Fibroblast of mammary gland (primary cell): ENCODE data around the gene SAA4.
A peak's percentile ranks its signal among the peaks of the same experiment; 100 is the strongest.
"Not testable (repeated sequence)": the region's sequence is repeated elsewhere in the genome, so short reads cannot be mapped to it uniquely, and the experiment has no call there.

Experiments used
- DNase-seq: peaks from one replicate; pipeline ENCODE4 v3.0.0-alpha.2; 2010; ENCODE audit warnings: low read depth
- H3K4me3 ChIP-seq: 2 replicates; pipeline ENCODE4 v1.5.1; 2011; ENCODE audit warnings: low read depth, mild to moderate bottlenecking, low read length, moderate library complexity; ENCODE audit not compliant: control insufficient read depth
- TF ChIP-seq, protein P1 (sequence below): conservative IDR thresholded peaks from 2 replicates; pipeline ENCODE4 v1.5.1; 2011; ENCODE audit warnings: low read depth, low read length, inconsistent platforms; ENCODE audit not compliant: control insufficient read depth, insufficient read depth

Gene SAA4

DNA sequence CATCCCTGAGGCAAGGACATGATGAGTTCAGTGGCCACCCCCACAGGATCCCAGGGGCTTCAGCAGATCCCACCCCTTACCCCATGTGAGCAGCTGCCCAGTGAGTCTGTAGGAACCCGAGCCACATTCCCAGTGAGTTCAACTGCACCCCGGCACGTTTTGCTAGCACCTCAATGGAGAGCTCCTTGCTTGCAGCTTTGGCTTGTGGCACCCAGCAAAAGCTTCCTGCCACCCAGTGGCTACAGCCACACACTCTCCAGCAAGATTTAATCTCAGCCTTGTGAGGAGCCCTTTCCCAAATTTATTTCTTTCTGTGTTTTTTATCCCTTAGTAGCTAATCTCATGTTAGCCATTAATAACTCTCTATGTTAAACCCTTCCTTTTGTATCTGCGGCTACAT, 33.5 kb upstream of the SAA4 start:
- no peak for DNase-seq
- no peak overlapping the region for H3K4me3 ChIP-seq
- TF ChIP-seq, protein P1, sequence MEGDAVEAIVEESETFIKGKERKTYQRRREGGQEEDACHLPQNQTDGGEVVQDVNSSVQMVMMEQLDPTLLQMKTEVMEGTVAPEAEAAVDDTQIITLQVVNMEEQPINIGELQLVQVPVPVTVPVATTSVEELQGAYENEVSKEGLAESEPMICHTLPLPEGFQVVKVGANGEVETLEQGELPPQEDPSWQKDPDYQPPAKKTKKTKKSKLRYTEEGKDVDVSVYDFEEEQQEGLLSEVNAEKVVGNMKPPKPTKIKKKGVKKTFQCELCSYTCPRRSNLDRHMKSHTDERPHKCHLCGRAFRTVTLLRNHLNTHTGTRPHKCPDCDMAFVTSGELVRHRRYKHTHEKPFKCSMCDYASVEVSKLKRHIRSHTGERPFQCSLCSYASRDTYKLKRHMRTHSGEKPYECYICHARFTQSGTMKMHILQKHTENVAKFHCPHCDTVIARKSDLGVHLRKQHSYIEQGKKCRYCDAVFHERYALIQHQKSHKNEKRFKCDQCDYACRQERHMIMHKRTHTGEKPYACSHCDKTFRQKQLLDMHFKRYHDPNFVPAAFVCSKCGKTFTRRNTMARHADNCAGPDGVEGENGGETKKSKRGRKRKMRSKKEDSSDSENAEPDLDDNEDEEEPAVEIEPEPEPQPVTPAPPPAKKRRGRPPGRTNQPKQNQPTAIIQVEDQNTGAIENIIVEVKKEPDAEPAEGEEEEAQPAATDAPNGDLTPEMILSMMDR, result no peak

DNA sequence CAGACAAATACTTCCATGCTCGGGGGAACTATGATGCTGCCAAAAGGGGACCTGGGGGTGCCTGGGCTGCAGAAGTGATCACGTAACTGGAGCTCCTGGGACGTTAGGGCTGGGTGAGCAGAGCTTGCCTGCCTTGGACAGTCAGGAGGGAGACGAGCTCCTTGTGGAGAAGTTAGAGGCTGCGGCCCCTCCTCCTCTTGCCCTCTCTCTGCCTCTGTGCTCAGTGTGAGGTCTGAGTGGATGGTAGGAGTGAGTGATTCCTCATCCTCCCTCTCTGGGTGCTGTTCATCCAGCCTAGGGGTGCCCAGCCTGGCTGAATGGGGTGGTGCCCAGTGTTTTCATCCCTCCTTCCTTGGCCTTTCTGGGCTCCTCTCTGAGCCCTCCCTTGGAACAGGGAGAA, 32.6 kb upstream of the SAA4 start:
- DNase-seq, H3K4me3 ChIP-seq: not testable (repeated sequence)

DNA sequence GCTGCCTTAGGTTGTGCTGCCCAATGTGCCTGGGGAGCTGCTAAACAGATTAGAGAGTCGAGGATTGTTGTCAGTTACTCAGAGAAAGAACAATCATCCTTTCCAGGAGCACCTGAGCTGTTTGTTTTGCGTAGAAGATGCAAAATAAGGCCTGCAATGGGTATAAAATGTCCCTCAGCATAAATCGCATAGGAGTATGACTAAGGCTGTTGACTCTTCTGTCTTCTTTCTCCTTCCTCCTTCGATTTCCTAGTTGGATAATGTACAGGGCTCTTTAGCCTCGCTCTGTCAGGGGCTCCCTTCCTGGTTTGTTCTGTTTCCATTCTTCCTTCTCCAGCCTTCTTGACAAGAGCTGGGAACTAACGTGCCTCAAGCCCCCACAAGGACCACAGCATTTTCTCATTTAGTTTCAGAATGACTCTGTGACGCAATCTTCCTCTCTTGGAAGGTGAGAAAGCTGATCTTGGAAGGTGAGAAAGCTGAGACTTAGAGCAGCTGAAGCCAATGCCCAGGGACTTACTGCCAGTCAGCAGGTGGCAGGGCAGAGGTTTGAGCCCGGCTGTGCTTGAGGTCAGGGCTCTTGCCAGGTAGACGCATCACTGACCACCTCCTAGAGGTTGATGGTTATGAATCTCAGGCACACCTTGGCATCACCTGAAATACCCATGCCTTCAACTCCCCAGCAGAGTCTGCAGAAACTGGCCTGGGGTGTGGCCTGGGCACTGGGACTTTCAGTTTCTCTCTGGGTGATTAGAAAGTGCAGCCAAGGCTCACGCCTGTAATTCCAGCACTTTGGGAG, 30.9 kb upstream of the SAA4 start:
- H3K4me3 ChIP-seq, DNase-seq: not testable (repeated sequence)

DNA sequence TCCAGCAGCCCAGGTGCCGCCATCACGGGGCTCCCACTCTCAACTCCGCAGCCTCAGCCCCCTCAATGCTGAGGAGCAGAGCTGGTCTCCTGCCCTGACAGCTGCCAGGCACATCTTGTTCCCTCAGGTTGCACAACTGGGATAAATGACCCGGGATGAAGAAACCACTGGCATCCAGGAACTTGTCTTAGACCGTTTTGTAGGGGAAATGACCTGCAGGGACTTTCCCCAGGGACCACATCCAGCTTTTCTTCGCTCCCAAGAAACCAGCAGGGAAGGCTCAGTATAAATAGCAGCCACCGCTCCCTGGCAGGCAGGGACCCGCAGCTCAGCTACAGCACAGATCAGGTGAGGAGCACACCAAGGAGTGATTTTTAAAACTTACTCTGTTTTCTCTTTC, 29.3 kb upstream of the SAA4 start, which contains the start of gene SAA1:
Gene SAA1 (plus strand): TSS at position 316 of the 400 bp plus-strand sequence. CDS start 624 bp downstream, outside the sequence.
- peak; percentile 32 for DNase-seq
- no peak within 1 kb of the TSS for H3K4me3 ChIP-seq
- TF ChIP-seq, protein P1, result no peak

DNA sequence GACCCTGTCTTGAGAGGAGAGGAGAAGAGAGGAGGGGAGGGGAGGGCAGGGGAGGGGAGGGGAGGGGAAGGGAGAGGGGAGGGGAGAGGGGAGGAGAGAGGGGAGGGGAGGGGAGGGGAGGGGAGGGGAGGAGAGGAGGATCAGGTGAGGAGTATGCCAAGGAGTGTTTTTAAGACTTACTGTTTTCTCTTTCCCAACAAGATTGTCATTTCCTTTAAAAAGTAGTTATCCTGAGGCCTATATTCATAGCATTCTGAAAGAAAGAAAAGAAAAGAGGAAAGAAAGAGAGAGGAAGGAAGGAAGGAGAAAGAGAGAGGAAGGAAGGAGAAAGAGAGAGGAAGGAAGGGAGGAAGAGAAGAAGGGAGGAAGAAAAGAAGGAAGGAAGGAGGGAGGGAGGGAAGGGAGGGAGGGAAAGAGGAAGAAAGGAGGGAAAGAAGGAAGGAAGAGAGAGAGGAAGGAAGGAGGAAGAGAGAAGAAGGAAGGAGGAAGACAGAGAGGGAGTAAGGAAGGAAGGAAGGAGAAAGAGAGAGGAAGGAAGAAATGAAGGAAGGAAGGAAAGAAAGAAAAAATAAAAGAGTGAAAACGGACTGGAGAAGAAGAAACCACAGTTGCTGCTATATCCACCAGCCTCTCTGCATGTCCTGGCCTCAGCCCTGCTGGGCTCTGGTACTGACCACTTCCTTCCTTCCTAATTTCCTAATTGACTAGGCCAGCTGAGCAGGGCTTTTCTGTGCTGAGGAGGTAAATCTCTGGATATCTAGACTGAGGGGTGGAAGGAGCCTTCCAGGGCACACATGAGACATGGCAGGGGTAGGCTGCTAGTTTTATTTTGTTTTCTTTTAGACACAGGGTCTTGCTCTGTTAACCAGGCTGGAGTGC, 28.3 kb upstream of the SAA4 start:
- no peak for DNase-seq
- TF ChIP-seq, protein P1, result no peak
- no peak overlapping the region for H3K4me3 ChIP-seq

DNA sequence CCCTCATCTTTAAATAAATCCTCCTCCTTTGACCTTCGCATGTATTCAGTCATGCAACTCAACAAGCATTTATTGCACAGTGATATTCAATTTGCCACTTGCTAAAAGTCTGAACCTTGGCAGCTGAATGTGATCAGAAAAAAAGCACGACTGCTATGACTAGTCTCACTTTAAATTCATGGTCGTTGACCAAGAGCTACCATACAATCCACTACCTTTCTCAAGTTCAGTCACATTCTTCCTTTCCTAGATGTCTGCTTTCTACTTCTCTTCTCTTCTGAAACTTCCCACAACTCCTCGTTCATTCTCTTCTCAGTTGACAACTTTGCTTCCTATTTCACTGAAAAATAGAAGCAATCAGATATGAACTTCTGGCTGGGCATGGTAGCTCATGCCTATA, 27.4 kb upstream of the SAA4 start:
- TF ChIP-seq, protein P1, result no peak
- H3K4me3 ChIP-seq, result no peak overlapping the region
- DNase-seq, result no peak

DNA sequence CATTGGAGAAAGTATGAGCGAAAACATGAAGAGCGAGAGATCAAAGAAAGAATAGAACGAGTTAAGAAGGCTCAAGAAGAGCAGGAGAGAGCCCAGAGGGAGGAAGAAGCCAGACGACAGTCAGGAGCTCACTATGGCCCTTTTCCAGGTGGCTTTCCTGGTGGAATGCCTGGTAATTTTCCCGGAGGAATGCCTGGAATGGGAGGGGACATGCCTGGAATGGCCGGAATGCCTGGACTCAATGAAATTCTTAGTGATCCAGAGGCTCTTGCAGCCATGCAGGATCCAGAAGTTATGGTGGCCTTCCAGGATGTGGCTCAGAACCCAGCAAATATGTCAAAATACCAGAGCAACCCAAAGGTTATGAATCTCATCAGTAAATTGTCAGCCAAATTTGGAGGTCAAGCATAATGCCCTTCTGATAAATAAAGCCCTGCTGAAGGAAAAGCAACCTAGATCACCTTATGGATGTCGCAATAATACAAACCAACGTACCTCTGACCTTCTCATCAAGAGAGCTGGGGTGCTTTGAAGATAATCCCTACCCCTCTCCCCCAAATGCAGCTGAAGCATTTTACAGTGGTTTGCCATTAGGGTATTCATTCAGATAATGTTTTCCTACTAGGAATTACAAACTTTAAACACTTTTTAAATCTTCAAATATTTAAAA, 26.2 kb upstream of the SAA4 start:
- DNase-seq, H3K4me3 ChIP-seq: not testable (repeated sequence)

DNA sequence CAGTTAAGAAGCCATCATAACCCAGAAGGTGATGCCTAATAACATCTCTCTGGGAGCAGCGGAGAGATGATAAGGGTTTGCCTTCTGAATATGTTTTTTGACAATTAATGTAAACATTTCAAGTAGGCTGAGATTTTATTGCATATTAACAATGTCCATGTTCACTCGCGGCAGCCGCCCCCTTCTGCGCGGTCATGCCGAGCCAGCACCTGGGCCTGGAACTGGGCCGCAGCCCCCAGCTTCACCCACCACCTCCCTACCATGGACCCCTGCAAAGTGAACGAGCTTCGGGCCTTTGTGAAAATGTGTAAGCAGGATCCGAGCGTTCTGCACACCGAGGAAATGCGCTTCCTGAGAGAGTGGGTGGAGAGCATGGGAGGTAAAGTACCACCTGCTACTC, 25.1 kb upstream of the SAA4 start:
- H3K4me3 ChIP-seq, result no peak overlapping the region
- no peak for DNase-seq
- TF ChIP-seq, protein P1, result no peak
